ENCODE data around the gene ZNF853.

DNA sequence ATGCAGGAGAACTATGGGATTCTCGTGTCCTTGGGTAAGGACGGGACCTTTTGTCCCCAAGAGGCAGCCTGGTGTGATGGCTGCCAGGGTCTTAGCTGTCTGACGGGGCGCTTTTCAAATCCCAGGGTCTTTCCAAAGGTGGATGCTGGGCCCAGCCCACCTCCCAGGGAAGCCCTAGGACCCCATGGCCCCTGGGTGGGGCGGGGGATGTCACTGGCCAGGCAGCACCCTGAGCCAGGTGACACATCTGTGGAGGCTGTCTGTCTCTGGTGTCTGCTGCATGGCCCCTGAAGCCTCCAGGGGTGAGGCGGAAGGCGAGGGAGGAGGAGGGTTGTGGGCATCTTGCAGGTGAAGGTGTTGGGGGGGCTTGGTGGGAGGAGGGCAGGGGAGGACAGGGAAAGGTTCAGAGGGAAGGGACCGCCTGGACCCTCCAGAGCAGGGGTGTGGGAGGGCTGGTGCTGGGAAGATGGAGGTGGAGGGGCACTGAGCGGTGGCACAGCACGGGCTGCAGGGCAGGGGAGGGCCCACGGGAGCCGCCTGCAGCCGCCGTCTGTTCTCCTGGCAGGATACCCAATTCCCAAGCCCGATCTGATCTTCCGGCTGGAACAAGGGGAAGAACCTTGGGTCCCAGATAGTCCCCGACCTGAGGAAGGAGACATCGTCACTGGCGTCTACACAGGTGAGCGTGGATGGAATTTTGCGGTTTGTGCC is 28.7 kb downstream of the ZNF853 start:
- TF ChIP-seq, protein P1, sequence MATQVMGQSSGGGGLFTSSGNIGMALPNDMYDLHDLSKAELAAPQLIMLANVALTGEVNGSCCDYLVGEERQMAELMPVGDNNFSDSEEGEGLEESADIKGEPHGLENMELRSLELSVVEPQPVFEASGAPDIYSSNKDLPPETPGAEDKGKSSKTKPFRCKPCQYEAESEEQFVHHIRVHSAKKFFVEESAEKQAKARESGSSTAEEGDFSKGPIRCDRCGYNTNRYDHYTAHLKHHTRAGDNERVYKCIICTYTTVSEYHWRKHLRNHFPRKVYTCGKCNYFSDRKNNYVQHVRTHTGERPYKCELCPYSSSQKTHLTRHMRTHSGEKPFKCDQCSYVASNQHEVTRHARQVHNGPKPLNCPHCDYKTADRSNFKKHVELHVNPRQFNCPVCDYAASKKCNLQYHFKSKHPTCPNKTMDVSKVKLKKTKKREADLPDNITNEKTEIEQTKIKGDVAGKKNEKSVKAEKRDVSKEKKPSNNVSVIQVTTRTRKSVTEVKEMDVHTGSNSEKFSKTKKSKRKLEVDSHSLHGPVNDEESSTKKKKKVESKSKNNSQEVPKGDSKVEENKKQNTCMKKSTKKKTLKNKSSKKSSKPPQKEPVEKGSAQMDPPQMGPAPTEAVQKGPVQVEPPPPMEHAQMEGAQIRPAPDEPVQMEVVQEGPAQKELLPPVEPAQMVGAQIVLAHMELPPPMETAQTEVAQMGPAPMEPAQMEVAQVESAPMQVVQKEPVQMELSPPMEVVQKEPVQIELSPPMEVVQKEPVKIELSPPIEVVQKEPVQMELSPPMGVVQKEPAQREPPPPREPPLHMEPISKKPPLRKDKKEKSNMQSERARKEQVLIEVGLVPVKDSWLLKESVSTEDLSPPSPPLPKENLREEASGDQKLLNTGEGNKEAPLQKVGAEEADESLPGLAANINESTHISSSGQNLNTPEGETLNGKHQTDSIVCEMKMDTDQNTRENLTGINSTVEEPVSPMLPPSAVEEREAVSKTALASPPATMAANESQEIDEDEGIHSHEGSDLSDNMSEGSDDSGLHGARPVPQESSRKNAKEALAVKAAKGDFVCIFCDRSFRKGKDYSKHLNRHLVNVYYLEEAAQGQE (IDR thresholded peaks at IDR 0.05; ENCODE audit: insufficient read depth in 1 of 2, low read depth in 2 of 2, low read length in 2 of 2) = no peak
- no peak for TF ChIP-seq POLR2AphosphoS5 (IDR thresholded peaks at IDR 0.05; ENCODE audit: low read depth, low read length)

All from PFSK-1 (cell line).